ENCODE measurements around the gene GRID2.

The GRID2 gene

DNA sequence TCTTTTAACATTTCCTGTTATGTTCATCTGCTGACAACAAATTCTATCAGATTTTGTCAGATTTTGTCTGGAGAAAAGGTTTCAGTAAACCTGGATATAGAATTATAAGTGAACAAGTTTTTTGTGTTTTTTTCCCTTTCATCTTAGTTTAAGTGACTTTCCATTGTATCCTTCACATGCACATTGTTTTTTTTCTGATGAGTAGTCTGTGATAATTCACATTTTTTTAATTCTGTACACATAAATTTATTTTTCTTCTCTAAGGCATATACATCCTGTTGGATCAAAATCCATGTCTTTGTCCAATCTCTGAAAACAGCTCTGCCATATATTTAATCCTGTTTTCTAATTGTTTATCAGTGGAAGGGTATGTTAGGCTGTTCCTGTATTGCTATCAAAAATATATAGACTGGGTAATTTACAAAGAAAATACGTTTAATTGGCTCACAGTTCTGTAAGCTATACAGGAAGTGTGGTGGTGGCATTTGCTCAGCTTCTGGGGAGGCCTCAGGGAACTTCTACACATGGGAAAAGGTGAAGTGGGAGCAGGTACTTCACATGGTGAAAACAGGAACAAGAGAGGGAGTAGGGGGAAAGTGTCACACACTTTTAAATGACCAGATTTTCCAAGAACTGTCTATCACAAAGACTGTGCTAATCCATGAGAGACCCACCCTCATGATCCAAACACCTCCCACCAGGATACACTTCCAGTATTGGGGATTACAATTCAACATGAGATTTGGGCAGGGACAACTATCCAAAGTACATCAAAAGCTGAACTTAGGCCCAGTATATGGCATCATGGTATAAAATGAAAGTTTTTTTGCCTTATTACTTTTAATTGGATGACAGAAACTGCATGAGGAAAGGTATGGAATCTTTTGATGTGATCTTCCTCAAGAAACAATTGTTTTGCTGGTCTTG lies 45.6 kb upstream of the GRID2 start (continued):
- TF ChIP-seq, protein P1, sequence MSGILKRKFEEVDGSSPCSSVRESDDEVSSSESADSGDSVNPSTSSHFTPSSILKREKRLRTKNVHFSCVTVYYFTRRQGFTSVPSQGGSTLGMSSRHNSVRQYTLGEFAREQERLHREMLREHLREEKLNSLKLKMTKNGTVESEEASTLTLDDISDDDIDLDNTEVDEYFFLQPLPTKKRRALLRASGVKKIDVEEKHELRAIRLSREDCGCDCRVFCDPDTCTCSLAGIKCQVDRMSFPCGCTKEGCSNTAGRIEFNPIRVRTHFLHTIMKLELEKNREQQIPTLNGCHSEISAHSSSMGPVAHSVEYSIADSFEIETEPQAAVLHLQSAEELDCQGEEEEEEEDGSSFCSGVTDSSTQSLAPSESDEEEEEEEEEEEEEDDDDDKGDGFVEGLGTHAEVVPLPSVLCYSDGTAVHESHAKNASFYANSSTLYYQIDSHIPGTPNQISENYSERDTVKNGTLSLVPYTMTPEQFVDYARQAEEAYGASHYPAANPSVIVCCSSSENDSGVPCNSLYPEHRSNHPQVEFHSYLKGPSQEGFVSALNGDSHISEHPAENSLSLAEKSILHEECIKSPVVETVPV (CRISPR knock-in tag; IDR thresholded peaks at IDR 0.05) = no peak

GRCh38 chr4:92261256-92261655 lies 42.5 kb upstream of the GRID2 start:
- no peak for ATAC-seq
- TF ChIP-seq TOX (CRISPR knock-in tag; IDR thresholded peaks at IDR 0.05; ENCODE audit: borderline replicate concordance) (no peak), ZC3H10 (CRISPR knock-in tag; IDR thresholded peaks at IDR 0.05) (no peak), ZFP3 (CRISPR knock-in tag; IDR thresholded peaks at IDR 0.05) (no peak), GLIS3 (CRISPR knock-in tag; IDR thresholded peaks at IDR 0.05) (no peak), ESRRG (CRISPR knock-in tag; IDR thresholded peaks at IDR 0.05) (no peak), ZNF8 (CRISPR knock-in tag; IDR thresholded peaks at IDR 0.05) (no peak), PPARA (CRISPR knock-in tag; IDR thresholded peaks at IDR 0.05; ENCODE audit: borderline replicate concordance) (no peak), PATZ1 (CRISPR knock-in tag; IDR thresholded peaks at IDR 0.05; ENCODE audit: borderline replicate concordance) (no peak), CSDC2 (CRISPR knock-in tag; IDR thresholded peaks at IDR 0.05) (no peak), CREB5 (CRISPR knock-in tag; IDR thresholded peaks at IDR 0.05; ENCODE audit: low read depth) (no peak), SNAI2 (CRISPR knock-in tag; IDR thresholded peaks at IDR 0.05) (no peak), RARB (CRISPR knock-in tag; IDR thresholded peaks at IDR 0.05) (no peak)
- TF ChIP-seq, protein P2, sequence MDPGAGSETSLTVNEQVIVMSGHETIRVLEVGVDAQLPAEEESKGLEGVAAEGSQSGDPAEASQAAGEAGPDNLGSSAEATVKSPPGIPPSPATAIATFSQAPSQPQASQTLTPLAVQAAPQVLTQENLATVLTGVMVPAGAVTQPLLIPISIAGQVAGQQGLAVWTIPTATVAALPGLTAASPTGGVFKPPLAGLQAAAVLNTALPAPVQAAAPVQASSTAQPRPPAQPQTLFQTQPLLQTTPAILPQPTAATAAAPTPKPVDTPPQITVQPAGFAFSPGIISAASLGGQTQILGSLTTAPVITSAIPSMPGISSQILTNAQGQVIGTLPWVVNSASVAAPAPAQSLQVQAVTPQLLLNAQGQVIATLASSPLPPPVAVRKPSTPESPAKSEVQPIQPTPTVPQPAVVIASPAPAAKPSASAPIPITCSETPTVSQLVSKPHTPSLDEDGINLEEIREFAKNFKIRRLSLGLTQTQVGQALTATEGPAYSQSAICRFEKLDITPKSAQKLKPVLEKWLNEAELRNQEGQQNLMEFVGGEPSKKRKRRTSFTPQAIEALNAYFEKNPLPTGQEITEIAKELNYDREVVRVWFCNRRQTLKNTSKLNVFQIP (CRISPR knock-in tag; IDR thresholded peaks at IDR 0.05; ENCODE audit: borderline replicate concordance, low read depth) = no peak
- TF ChIP-seq, protein P3, sequence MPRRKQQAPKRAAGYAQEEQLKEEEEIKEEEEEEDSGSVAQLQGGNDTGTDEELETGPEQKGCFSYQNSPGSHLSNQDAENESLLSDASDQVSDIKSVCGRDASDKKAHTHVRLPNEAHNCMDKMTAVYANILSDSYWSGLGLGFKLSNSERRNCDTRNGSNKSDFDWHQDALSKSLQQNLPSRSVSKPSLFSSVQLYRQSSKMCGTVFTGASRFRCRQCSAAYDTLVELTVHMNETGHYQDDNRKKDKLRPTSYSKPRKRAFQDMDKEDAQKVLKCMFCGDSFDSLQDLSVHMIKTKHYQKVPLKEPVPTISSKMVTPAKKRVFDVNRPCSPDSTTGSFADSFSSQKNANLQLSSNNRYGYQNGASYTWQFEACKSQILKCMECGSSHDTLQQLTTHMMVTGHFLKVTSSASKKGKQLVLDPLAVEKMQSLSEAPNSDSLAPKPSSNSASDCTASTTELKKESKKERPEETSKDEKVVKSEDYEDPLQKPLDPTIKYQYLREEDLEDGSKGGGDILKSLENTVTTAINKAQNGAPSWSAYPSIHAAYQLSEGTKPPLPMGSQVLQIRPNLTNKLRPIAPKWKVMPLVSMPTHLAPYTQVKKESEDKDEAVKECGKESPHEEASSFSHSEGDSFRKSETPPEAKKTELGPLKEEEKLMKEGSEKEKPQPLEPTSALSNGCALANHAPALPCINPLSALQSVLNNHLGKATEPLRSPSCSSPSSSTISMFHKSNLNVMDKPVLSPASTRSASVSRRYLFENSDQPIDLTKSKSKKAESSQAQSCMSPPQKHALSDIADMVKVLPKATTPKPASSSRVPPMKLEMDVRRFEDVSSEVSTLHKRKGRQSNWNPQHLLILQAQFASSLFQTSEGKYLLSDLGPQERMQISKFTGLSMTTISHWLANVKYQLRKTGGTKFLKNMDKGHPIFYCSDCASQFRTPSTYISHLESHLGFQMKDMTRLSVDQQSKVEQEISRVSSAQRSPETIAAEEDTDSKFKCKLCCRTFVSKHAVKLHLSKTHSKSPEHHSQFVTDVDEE (CRISPR knock-in tag; IDR thresholded peaks at IDR 0.05) = no peak

DNA sequence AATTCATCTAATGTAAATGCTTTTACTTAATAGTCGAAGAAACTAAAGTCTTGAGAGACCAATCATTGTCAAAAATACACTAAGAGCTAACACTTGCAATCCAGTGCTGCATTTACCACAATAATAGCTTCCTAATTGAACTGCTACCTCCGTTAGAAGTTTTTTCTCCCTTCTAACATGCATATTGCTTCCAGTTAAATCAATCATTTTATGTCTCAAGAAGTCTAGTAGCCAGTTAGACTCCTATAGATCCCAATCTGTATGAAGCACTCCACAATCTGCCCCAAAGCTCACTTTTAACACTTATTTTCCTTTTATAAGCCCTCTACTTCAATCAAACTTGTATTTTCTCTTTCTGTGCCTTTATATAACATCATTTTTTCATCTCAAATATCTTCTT lies 41.4 kb upstream of the GRID2 start:
- TF ChIP-seq ZFP30 (CRISPR knock-in tag; IDR thresholded peaks at IDR 0.05) = no peak
- TF ChIP-seq, protein P1 (CRISPR knock-in tag; IDR thresholded peaks at IDR 0.05) = no peak
- no peak for TF ChIP-seq TOX (CRISPR knock-in tag; IDR thresholded peaks at IDR 0.05; ENCODE audit: borderline replicate concordance)
- TF ChIP-seq PPARA (CRISPR knock-in tag; IDR thresholded peaks at IDR 0.05; ENCODE audit: borderline replicate concordance) = no peak
- TF ChIP-seq RARB (CRISPR knock-in tag; IDR thresholded peaks at IDR 0.05) = no peak
- no peak for ATAC-seq

Data from SK-N-SH treated with all-trans-retinoic acid at 6 μM for 48 hours (cell line).